NCI-H128 (cell line): ENCODE measurements around the gene DPM3.

Experiments
- DNase-seq: peaks from one replicate; lab custom pipeline; 2025; ENCODE audit not compliant: unreplicated experiment; lab: John Stamatoyannopoulos, UW

DPM3 gene

DNA sequence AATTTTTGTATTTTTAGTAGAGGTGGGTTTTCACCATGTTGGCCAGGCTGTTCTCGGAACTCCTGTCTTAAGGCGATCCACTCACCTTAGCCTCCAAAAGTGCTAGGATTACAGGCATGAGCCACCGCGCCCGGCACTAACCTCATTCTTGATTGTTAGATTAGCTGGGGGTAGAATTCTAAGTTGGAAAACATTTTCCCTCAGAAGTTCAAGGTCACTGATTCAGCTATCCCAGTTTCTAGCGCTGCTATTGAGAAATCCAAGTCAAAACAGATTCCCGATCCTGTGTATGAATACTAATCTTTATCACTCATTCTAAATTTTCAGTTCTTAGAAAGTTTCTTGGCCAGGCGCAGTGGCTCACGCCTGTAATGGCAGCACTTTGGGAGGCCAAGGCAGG is 37.0 kb downstream of the DPM3 start:
- DNase-seq = no peak

- DNase-seq = no peak
These were observed 41.0 kb downstream of the DPM3 start for GRCh38 chr1:155099331-155099730.

GRCh38 chr1:155094622-155094948 is 45.7 kb downstream of the DPM3 start:
- DNase-seq = no peak

DNA sequence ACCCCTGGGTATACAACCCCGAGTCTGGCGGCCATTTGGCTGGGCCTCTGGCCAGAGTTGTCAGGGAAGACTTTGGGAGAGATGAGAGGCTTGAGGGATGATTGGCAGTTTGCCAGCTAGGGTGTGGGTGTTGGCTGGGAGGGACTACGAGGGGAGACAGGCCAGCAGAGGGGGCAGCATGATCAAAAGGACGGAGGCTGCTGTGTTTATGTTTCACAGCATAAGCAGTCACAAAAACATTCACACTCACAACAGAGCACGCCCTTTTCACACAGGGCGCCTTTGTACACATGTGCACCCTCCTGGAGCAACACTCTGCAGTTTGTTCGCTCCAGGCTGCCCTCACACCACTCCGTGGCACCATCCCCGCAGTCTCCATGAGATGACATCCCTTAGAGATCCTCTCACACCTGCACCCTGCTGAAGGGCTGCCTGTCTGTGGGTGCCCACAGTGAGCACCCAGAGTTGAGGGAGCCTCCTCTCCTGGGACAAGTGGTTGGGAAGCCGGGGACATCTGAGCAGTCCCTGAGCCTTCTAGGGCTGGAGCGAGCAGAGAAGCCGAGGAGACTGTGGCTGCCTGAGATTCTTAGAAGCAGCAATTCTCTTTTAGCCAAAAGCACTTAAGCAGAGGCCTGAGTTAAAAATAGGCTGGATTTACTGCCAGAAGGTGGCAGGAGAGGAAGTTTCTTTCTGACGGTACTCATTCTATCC is 46.3 kb downstream of the DPM3 start:
- peak; percentile 73 for DNase-seq

- no peak for DNase-seq
These were observed 47.7 kb downstream of the DPM3 start for GRCh38 chr1:155092641-155093040.

- DNase-seq = no peak
These were observed 48.2 kb downstream of the DPM3 start for GRCh38 chr1:155092131-155092530.

DNA sequence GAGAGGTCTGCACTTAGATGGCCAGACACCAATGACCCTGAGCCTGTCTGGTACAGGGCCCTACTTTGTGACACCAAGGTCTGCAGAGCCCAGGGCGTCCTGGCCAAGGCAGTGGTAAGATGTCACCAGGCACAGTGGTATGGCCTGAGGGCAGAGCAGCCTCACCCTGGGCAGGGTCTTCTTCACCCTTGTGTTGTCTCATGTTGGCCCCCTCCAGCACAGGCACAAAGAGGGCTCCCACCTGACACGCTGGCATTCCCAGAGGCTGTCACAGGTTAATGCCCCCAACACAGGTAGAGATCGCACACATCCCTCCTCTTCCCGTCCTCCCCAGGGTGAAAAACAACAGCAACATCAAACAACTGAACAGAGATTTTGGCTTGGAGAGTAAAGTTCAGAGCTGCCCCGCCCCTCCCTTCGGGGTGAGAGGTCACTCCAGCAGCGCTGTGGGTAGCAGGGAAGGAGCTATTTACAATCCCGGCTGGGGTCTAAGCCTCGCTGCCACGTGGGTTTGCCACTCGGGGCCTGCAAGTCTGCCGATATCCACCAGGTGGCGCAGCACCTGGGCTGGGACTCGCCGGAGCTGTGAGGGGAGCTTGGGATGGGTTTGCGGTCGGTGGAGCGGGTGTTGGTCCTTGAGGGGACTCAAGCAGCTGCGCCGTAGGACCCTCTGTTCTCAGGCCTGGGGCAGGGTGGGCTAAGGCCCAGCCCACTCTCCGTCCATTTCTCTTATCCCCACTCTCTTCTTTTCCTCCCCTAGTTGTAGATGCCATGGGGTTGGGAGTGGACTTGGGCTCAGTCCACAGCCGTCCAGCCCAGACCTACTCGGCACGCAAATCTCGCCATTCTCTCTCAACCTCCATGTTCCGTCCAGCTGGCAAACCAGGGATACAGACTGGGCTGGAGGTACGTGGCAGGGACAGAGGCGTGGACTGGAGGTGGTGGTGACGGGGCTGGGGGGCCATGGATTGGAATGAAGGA is 49.0 kb downstream of the DPM3 start:
- peak; percentile 81 for DNase-seq
